MM.1S (cell line): Measurements from ENCODE around the gene PIKFYVE.

ENCODE experiments used
- CTCF ChIP-seq: fragments of 300-600 bp; sonication (generic); IDR thresholded peaks from 2 replicates; pipeline ENCODE4 v1.5.1; 2016; ENCODE audit warnings: antibody characterized with exemption, low read length, mixed read lengths
- EZH2 ChIP-seq: fragments of 300-600 bp; sonication (generic); optimal IDR thresholded peaks from 2 replicates; pipeline ENCODE3; 2017; ENCODE audit warnings: low read depth, mild to moderate bottlenecking, antibody characterized with exemption, low read length, mixed read lengths
- EZH2phosphoT487 ChIP-seq: fragments of 300-600 bp; sonication (generic); IDR thresholded peaks from 2 replicates; pipeline ENCODE4 v1.6.1; 2018; ENCODE audit warnings: antibody characterized with exemption, low read length

- TF ChIP-seq EZH2: no peak
- no peak for TF ChIP-seq CTCF
- TF ChIP-seq EZH2phosphoT487: no peak
Observed at GRCh38 chr2:208266553-208266893, 468 bp downstream of the PIKFYVE start.
